OCI-LY7 (cell line): Measurements from ENCODE around the gene LEO1. TPM values are rescaled to one million over a fixed set of nuclear protein-coding genes. Genes with fewer than 3 reads are reported as not detected.

Source experiments
- BruUV-seq: library from RNA; stranded (reverse); fragments of 400-500 nt; replicated peaks from 2 replicates; lab custom pipeline; 2021; lab: Mats Ljungman, UMichigan
- CTCF ChIA-PET: fragments of 300-600 bp; sonication (Branson Sonifier 250); formaldehyde crosslinking; loops from one replicate; lab custom pipeline; 2022; ENCODE audit warnings: antibody characterized with exemption; ENCODE audit not compliant: unreplicated experiment; lab: Charles Lee
- POLR2A ChIA-PET: fragments of 300-600 bp; sonication (Branson Sonifier 250); formaldehyde crosslinking; loops from one replicate; lab custom pipeline; 2022; ENCODE audit warnings: antibody characterized with exemption; lab: Charles Lee
- DNase-seq: peaks from one replicate; pipeline ENCODE4 v3.0.0-alpha.2; 2015; ENCODE audit warnings: low spot score
- H2AFZ ChIP-seq: fragments of 200-600 bp; sonication (generic), shearing (Covaris generic); 2 replicates; pipeline ENCODE4 v1.6.1; 2014; ENCODE audit warnings: mild to moderate bottlenecking, antibody characterized with exemption, low read length, moderate library complexity
- H3K27ac ChIP-seq: fragments of 200-600 bp; sonication (generic); 2 replicates; pipeline ENCODE4 v1.5.1; 2014; ENCODE audit warnings: mixed run types, low read depth, mild to moderate bottlenecking, moderate library complexity, low read length, inconsistent platforms; ENCODE audit not compliant: poor library complexity, severe bottlenecking
- H3K36me3 ChIP-seq: fragments of 200-600 bp; sonication (generic); 2 replicates; pipeline ENCODE4 v1.6.1; 2014; ENCODE audit warnings: mild to moderate bottlenecking, antibody characterized with exemption, low read length, moderate library complexity, mixed read lengths; ENCODE audit not compliant: insufficient read depth
- H3K4me1 ChIP-seq: fragments of 200-600 bp; sonication (generic); 2 replicates; pipeline ENCODE4 v1.5.1; 2014; ENCODE audit warnings: mild to moderate bottlenecking, low read length; ENCODE audit not compliant: insufficient read depth, poor library complexity, severe bottlenecking
- H3K4me2 ChIP-seq: fragments of 200-600 bp; sonication (generic); 2 replicates; pipeline ENCODE4 v1.6.1; 2014; ENCODE audit warnings: mild to moderate bottlenecking, low read length
- H3K4me3 ChIP-seq: fragments of 200-600 bp; sonication (generic); 2 replicates; pipeline ENCODE4 v1.5.1; 2014; ENCODE audit warnings: mild to moderate bottlenecking, low read depth, low read length; ENCODE audit not compliant: poor library complexity, severe bottlenecking
- H3K79me2 ChIP-seq: fragments of 200-600 bp; sonication (generic); 2 replicates; pipeline ENCODE4 v1.6.1; 2016; ENCODE audit warnings: low read depth, mild to moderate bottlenecking, low read length, moderate library complexity, mixed read lengths; ENCODE audit not compliant: insufficient read depth
- H3K9me2 ChIP-seq: fragments of 200-600 bp; sonication (generic); 2 replicates; pipeline ENCODE4 v1.6.1; 2016; ENCODE audit warnings: mild to moderate bottlenecking, low read length, mixed read lengths; ENCODE audit not compliant: insufficient read depth
- H3K9me3 ChIP-seq: fragments of 200-600 bp; sonication (generic); 2 replicates; pipeline ENCODE4 v1.6.1; 2014; ENCODE audit warnings: mild to moderate bottlenecking, mixed run types, low read length, mixed read lengths
- H4K20me1 ChIP-seq: fragments of 200-600 bp; sonication (generic); 2 replicates; pipeline ENCODE4 v1.6.1; 2014; ENCODE audit warnings: mild to moderate bottlenecking, antibody characterized with exemption, low read length, moderate library complexity, mixed read lengths; ENCODE audit not compliant: insufficient read depth
- CTCF ChIP-seq: fragments of 200-600 bp; sonication (generic); conservative IDR thresholded peaks from 2 replicates; pipeline ENCODE4 v1.5.1; 2014; ENCODE audit warnings: mild to moderate bottlenecking, antibody characterized with exemption, low read length, moderate library complexity, mixed read lengths
- EZH2phosphoT487 ChIP-seq: fragments of 200-600 bp; sonication (generic); IDR thresholded peaks from 2 replicates; pipeline ENCODE4 v1.6.1; 2018; ENCODE audit warnings: low read depth, borderline replicate concordance, mild to moderate bottlenecking, mixed run types, antibody characterized with exemption, low read length, moderate library complexity, mixed read lengths
- intact Hi-C: fragments of 100-400 bp; cut with micrococcal nuclease; formaldehyde crosslinking; loops from one replicate; pipeline ENCODE4 v1.10.0; 2022; ENCODE audit not compliant: unreplicated experiment
- small RNA-seq: library from RNA; depleted of rRNA; stranded (forward); fragments of <200 nt; gene quantifications from one replicate; pipeline ENCODE3, GENCODE V24; 2014
- total RNA-seq, 2 experiments: library from RNA; depleted of rRNA in 1 of 2; stranded (reverse); fragments of >200 nt in 1 of 2; shearing (Covaris generic) in 1 of 2; gene quantifications; 2 replicates each; pipeline ENCODE4 v1.2.3, GENCODE V29; 2014 to 2022

LEO1 gene
- total RNA-seq, 2 experiments from 2014 or later, result 22.0 to 34.4 TPM

DNA sequence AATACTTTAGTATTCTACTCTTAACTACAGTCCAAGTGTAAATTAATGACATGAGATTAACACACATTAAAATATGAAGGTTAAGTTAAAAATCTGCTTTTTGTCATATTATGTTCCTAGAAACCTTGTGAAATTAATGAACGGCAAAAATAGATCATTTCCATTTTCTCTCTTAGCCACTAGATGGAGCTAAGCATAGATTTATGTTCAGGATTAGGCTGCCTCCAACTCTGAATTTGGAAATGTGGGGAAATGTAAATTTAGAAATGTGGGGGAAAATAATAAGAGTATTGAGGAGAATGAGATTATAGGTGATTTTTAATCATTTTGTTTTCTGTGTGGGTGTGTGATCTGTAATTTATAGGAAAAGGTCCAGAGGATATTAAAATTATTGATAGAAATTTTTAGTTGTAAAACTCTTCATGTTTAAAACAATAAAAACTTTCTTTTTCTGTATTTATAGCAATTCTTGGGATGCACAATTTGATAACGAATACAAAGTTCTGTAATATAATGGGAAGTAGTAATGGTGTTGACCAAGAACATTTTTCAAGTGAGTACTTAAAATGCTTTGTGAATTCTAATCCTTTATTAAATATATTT lies 82.9 kb downstream of the LEO1 start:
- DNase-seq, result peak; percentile 41
- Histone ChIP-seq H3K79me2 (no peaks in the 10 kb centered on the region), H3K9me3 (no peaks in the 10 kb centered on the region), H3K4me2 (no peak overlapping the region), H3K27ac (no peak overlapping the region), H3K4me3 (no peak overlapping the region), H3K9me2 (no peaks in the 10 kb centered on the region), H4K20me1 (no peaks in the 10 kb centered on the region), H3K36me3 (peaks cover 28% of the 10 kb centered on the region; the same call in 1 of the 2 replicates), H2AFZ (no peak overlapping the region), H3K4me1 (peaks cover 3% of the 10 kb centered on the region)
- POLR2A ChIA-PET, result interaction anchor here (0.5 to 0.7 kb wide), 2 partner anchors 354 to 788 kb away, joined by 3 to 4 read pairs; no protein-coding TSS in a partner anchor
- no TSS peak for BruUV-seq
- TF ChIP-seq EZH2phosphoT487 (no peak), CTCF (peak; percentile 99)
- CTCF ChIA-PET, result no interaction called here
- intact Hi-C loops, result no loop called here

Small RNA genes within 50 kb of the gene (small RNA-seq; reads per million reads assigned to genes)
- not detected for gene RNU6-90P

Other genes with a start within 250 kb of the LEO1 start
- gene LYSMD2, start 234.1 kb downstream of the LEO1 start, total RNA-seq (2014; rRNA removed; shearing (Covaris generic)), result not detected in 2 replicates
- 0.50 and 0.89 TPM in 2 replicates for gene LYSMD2, start 234.1 kb downstream of the LEO1 start, total RNA-seq (2022)
- gene TMOD2, start 220.2 kb downstream of the LEO1 start, total RNA-seq (2014; rRNA removed; shearing (Covaris generic)), result not detected in 2 replicates
- 0.11 and 0.44 TPM in 2 replicates for gene TMOD2, start 220.2 kb downstream of the LEO1 start, total RNA-seq (2022)
- 17.4 and 31.5 TPM in 2 replicates for gene TMOD3, start 142.1 kb downstream of the LEO1 start, total RNA-seq (2014; rRNA removed; shearing (Covaris generic))
- gene TMOD3, start 142.1 kb downstream of the LEO1 start, total RNA-seq (2022), result 30.5 and 31.5 TPM in 2 replicates
- gene MAPK6, start 47.4 kb upstream of the LEO1 start, total RNA-seq (2014; rRNA removed; shearing (Covaris generic)), result 19.8 and 25.9 TPM in 2 replicates
- gene MAPK6, start 47.4 kb upstream of the LEO1 start, total RNA-seq (2022), result 49.7 and 51.1 TPM in 2 replicates
- gene BCL2L10, start 141.0 kb upstream of the LEO1 start, total RNA-seq (2014; rRNA removed; shearing (Covaris generic)), result not detected in 2 replicates
- gene BCL2L10, start 141.0 kb upstream of the LEO1 start, total RNA-seq (2022), result not detected in 2 replicates
- gene GNB5, start 219.6 kb upstream of the LEO1 start, total RNA-seq (2014; rRNA removed; shearing (Covaris generic)), result 53.9 and 56.3 TPM in 2 replicates
- gene GNB5, start 219.6 kb upstream of the LEO1 start, total RNA-seq (2022), result 49.0 and 60.3 TPM in 2 replicates